GM12865 (cell line): ENCODE data around the gene NHERF2.

ENCODE experiments used
- DNase-seq: peaks from one replicate; pipeline ENCODE4 v3.0.0; 2010; ENCODE audit warnings: low read depth
- H3K4me3 ChIP-seq: 2 replicates; pipeline ENCODE4 v1.5.1; 2011; ENCODE audit warnings: mild to moderate bottlenecking, low read depth, low read length, control low read depth
- TF ChIP-seq, protein P1 (sequence below): IDR thresholded peaks from 2 replicates; pipeline ENCODE4 v1.5.1; 2011; ENCODE audit warnings: low read length, control low read depth, low read depth, inconsistent platforms; ENCODE audit not compliant: insufficient read depth; ENCODE audit errors: missing control alignments

NHERF2 gene

DNA sequence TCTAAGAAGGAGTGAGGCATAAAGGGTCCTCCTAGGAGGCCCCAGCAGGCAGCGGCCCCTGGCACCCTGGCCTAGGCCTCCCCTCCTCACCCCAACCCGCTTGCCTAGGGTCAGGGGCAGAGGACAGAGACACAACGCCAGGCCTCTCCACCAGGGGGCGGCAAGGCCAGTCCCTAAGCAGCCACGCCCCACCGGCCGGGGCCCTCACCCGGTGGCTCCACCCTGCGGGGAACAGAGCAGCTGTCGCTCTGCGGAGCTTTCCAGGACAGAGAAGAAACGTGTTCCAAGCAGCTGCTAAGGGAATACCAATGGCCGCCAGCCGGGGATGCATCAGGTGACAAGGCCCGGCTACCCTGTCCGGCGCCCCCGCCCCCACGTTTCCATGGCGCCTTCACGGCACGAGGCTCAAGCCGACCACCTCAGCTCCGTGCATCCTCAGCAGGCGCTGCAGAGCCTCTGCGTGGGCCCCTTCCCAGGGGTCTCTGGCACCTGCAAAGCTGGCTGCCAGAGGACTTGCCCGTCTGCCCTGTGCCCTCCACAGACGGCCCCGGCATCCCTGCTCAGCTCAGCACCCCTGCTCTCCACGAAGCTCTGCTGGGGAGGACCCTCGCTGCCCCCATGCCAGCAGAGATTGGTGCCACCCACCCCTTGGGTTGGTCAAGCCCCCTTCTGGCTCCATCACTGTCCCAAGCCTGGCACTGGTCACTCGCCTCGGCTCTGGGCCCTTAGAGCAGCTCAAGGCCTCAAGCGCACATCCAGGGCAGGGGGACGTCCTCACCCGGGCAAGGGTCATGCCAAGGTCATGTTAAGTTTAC lies 22.7 kb upstream of the NHERF2 start:
- H3K4me3 ChIP-seq = no peak overlapping the region
- TF ChIP-seq, protein P1, sequence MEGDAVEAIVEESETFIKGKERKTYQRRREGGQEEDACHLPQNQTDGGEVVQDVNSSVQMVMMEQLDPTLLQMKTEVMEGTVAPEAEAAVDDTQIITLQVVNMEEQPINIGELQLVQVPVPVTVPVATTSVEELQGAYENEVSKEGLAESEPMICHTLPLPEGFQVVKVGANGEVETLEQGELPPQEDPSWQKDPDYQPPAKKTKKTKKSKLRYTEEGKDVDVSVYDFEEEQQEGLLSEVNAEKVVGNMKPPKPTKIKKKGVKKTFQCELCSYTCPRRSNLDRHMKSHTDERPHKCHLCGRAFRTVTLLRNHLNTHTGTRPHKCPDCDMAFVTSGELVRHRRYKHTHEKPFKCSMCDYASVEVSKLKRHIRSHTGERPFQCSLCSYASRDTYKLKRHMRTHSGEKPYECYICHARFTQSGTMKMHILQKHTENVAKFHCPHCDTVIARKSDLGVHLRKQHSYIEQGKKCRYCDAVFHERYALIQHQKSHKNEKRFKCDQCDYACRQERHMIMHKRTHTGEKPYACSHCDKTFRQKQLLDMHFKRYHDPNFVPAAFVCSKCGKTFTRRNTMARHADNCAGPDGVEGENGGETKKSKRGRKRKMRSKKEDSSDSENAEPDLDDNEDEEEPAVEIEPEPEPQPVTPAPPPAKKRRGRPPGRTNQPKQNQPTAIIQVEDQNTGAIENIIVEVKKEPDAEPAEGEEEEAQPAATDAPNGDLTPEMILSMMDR = peak; percentile 95
- peak; percentile 91 for DNase-seq

DNA sequence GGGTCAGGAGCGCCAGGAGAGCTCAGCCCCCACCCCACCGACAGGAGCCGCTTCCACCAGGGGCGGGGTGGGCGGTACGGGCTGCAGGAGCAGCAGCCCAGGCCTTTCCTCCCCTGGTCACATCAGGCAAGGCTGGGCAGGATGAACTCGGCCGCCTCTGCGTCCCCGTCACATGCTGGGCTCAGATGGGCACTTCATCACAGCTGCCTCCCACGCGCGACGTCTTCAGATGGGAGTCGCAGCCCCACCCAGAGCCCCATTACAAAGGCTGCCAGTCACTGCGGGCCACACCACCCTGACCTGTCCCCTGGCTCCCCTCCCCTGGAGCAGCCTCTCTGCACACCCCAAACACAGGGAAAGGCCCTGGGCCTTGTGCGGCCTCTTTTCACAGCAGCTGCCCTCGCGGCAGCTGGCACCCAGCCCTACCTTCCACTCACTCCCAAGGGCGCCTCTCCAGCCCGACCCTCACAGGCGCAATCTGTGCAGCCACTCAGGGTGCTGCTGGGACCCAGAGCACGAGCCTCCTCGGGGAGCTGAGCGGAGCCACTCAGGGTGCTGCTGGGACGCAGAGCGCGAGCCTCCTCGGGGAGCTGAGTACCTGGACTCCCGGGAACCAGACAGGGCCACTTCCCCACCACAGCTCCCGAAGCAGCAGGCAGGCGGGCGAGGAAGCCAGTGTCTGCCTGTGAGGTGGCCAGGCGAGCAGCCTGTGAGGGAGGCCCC lies 21.7 kb upstream of the NHERF2 start:
- no peak overlapping the region for H3K4me3 ChIP-seq
- TF ChIP-seq, protein P1 = no peak
- no peak for DNase-seq

DNA sequence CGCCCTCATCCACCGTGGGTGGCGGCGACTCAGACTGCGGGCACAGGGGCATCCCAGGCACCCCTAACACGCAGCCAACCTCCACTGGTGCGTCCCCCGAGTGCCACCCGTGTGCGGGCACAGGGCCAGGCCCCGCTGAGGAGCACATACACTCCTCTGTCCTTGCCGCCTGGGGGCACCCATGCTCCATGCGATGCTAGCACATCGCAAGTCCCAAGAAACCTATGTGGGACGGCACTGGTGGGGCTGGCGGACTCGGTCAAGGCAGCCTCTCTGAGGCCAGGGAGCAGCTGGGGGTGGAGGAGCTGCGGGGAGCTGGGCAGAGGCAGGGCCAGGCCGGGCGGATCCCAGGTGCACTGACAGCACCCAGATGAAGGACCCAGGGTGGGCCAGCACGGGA lies 21.1 kb upstream of the NHERF2 start:
- H3K4me3 ChIP-seq = no peak overlapping the region
- TF ChIP-seq, protein P1 = no peak
- DNase-seq = no peak

DNA sequence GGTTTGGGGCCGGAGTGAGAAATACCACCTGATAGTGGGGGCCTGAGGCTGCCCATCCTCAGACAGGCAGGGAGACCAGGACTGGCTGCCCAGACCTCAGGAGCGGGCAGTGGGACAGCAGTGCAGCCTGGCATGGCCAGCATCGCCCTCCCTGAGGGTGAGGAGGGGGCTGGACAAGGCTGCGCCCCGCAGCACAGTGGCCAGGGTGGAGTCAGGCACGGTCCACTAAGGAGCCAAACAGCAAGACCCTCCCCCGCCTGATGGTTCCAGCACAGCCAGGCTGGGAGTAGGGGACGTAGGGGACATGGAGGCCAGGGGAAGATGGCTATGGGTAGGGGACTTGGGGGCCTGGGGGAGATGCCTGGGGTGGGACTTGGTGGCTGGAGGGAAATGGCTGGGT lies 20.4 kb upstream of the NHERF2 start:
- TF ChIP-seq, protein P1 = no peak
- H3K4me3 ChIP-seq = no peak overlapping the region
- DNase-seq = no peak

DNA sequence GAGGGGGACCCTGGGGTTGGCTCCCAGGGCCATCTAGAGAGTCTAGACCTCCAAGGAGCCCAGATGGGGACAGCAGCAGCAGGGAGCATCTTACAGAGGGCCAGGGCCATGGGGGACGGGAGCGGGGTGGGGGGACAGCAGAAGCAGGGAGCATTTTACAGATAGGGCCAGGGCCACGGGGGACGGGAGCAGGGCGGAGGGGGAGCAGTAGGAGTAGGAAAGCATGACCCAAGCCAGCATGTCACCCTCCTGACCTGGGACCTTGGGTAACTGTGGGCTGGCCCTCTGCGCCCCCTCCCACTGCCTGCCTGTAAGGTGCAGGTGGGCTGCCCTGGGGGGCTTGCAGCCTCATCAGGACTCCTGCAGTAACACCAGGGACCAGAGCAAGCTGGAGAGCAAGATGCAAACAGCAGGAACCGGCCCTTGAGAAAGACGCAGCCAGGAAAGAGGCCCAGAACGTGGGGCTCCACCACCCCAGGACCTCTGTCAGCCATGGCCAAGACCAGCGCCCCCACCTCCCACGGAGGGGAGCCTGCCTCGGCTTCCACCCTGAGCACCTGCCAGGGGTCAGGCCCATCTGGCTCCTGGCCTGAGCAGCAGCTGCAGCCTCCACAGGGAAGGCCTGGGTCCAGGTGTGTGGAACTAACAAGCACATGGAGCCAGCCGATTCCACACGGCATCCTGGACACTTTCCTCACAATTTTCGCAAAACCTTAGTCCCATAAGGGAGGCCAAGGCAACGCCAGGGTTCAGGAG lies 19.4 kb upstream of the NHERF2 start:
- TF ChIP-seq, protein P1 = no peak
- no peak for DNase-seq
- peak overlapping the region; percentile 81 for H3K4me3 ChIP-seq

DNA sequence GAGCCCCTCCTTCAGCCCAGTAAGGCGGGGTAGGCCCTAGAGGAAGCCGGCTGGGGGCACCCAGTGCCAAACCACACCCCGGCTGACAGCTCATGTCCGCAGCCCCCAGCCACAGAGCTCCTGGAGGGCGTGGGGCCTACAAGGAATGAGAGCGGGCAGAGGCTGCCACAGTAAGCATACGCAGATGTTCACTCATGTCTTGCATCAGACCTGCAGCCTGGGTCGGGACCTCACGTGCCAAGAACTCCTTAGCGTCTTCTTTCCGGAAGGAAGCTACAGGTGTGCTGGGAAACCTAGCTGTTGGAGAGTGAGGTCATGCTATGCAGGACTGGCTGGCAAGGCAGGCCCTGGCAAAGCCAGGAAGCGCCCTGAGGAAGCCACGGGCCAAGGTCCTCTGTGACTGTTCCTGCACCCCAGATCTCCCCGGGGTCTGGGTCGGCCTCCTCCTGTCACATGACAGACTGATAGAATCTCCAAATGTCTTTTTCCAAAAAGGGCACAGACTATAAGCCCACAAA lies 18.6 kb upstream of the NHERF2 start:
- H3K4me3 ChIP-seq = peak overlapping the region; percentile 81
- TF ChIP-seq, protein P1 = no peak
- peak; percentile 56 for DNase-seq
